Measurements from ENCODE around the gene TMEM45B. TPM values are rescaled to one million over a fixed set of nuclear protein-coding genes. Genes with fewer than 3 reads are reported as not detected.

Gene TMEM45B
- total RNA-seq, 3 donors from 2014 or later (not counting 1 experiment from before 2014, with no cell fraction given): 0.40 TPM; not detected in 2

GRCh38 chr11:129905402-129905801 is 89.8 kb downstream of the TMEM45B start:
- H3K4me3 ChIP-seq (ENCODE audit: low read length): no peak overlapping the region
- H3K27ac Mint-ChIP-seq: no peak overlapping the region
- H3K4me3 Mint-ChIP-seq: no peak overlapping the region
- H3K9me3 Mint-ChIP-seq: no peaks in the 10 kb centered on the region
- ATAC-seq: no peak
- no peak for TF ChIP-seq CTCF (IDR thresholded peaks at IDR 0.05)
- no peaks in the 10 kb centered on the region for H3K9me3 ChIP-seq (ENCODE audit: control insufficient read depth, insufficient read depth, low read length)
- H3K27me3 ChIP-seq (ENCODE audit: control insufficient read depth, insufficient read depth, low read length): no peaks in the 10 kb centered on the region
- peaks cover 27% of the 10 kb centered on the region for H3K36me3 ChIP-seq (ENCODE audit: control insufficient read depth, insufficient read depth, low read length)
- H3K27ac ChIP-seq (ENCODE audit: low read length): no peak overlapping the region
- no peaks in the 10 kb centered on the region for H3K27me3 Mint-ChIP-seq (ENCODE audit: low read depth in 2 of 2)
- no peaks in the 10 kb centered on the region for H3K4me1 Mint-ChIP-seq
- H3K4me1 ChIP-seq (ENCODE audit: control insufficient read depth, insufficient read depth, low read length): no peaks in the 10 kb centered on the region
- WGBS (ENCODE audit: insufficient coverage): 94% methylated on average over 8 of the region's 8 CpGs
- intact Hi-C loops (cut with micrococcal nuclease): no loop called here
- no peak for DNase-seq
- peaks cover 23% of the 10 kb centered on the region for H3K36me3 Mint-ChIP-seq

Other genes starting within 250 kb of the TMEM45B start
- gene NFRKB, start 79.7 kb downstream of the TMEM45B start, total RNA-seq: 10 to 100 TPM; 26.9 to 36.3 (median 35.2) TPM
- gene PRDM10, start 187.0 kb downstream of the TMEM45B start, total RNA-seq: 10 to 100 TPM; 10.3 to 13.1 (median 12.5) TPM